Effector CD8-positive, alpha-beta T cell (primary cell): ENCODE data around the gene BCAS4.
"Not testable (repeated sequence)": the region's sequence is repeated elsewhere in the genome, so short reads cannot be mapped to it uniquely, and the experiment has no call there.

Experiments
- DNase-seq: peaks from one replicate; lab custom pipeline; 2025; lab: John Stamatoyannopoulos, UW

BCAS4 gene

GRCh38 chr20:50876063-50876685 lies 81.3 kb downstream of the BCAS4 start:
- no peak for DNase-seq

- DNase-seq = no peak
These were observed 82.0 kb downstream of the BCAS4 start for GRCh38 chr20:50876816-50877215.

- no peak for DNase-seq
These were observed 82.4 kb downstream of the BCAS4 start for GRCh38 chr20:50877232-50877743.

- no peak for DNase-seq
These were observed 85.0 kb downstream of the BCAS4 start for GRCh38 chr20:50879649-50880550.

GRCh38 chr20:50881759-50882424 lies 87.0 kb downstream of the BCAS4 start:
- DNase-seq = not testable (repeated sequence)

- DNase-seq = no peak
These were observed 89.0 kb downstream of the BCAS4 start for GRCh38 chr20:50883856-50884255.

GRCh38 chr20:50885068-50885467 lies 90.2 kb downstream of the BCAS4 start:
- DNase-seq = no peak

- DNase-seq = no peak
These were observed 90.9 kb downstream of the BCAS4 start for GRCh38 chr20:50885781-50886180.

- DNase-seq = no peak
These were observed 91.4 kb downstream of the BCAS4 start for GRCh38 chr20:50886184-50886790.

- DNase-seq = no peak
These were observed 92.7 kb downstream of the BCAS4 start for GRCh38 chr20:50887576-50887975.

GRCh38 chr20:50891138-50891537 lies 96.3 kb downstream of the BCAS4 start:
- DNase-seq = no peak

GRCh38 chr20:50892394-50892793 lies 97.5 kb downstream of the BCAS4 start:
- no peak for DNase-seq

GRCh38 chr20:50893620-50894019 lies 98.8 kb downstream of the BCAS4 start:
- no peak for DNase-seq

- DNase-seq = no peak
These were observed 100.4 kb downstream of the BCAS4 start for GRCh38 chr20:50895111-50895830.

GRCh38 chr20:50898475-50898874 lies 103.6 kb downstream of the BCAS4 start:
- DNase-seq = no peak

GRCh38 chr20:50900261-50900660 lies 105.4 kb downstream of the BCAS4 start:
- no peak for DNase-seq

- DNase-seq = no peak
These were observed 106.4 kb downstream of the BCAS4 start for GRCh38 chr20:50901301-50901700.

GRCh38 chr20:50903353-50904051 lies 108.6 kb downstream of the BCAS4 start:
- no peak for DNase-seq

- no peak for DNase-seq
These were observed 109.3 kb downstream of the BCAS4 start for GRCh38 chr20:50904067-50904570.

GRCh38 chr20:50909413-50909812 lies 114.6 kb downstream of the BCAS4 start:
- no peak for DNase-seq

- no peak for DNase-seq
These were observed 116.2 kb downstream of the BCAS4 start for GRCh38 chr20:50911030-50911429.
